Ishikawa (cell line): ENCODE data around the gene FOXD3.

Experiments used
- CEBPB ChIP-seq: IDR thresholded peaks from 2 replicates; pipeline ENCODE4 v1.6.1; 2012
- CREB1 ChIP-seq: IDR thresholded peaks from 2 replicates; pipeline ENCODE4 v1.6.1; 2012; ENCODE audit warnings: low read depth
- EGR1 ChIP-seq: IDR thresholded peaks from 2 replicates; pipeline ENCODE4 v1.6.1; 2012
- EP300 ChIP-seq: IDR thresholded peaks from 2 replicates; pipeline ENCODE4 v1.6.1; 2012; ENCODE audit warnings: borderline replicate concordance
- MAX ChIP-seq: IDR thresholded peaks from 2 replicates; pipeline ENCODE4 v1.6.1; 2012
- NFIC ChIP-seq: IDR thresholded peaks from 2 replicates; pipeline ENCODE4 v1.6.1; 2012
- REST ChIP-seq: IDR thresholded peaks from 2 replicates; pipeline ENCODE4 v1.6.1; 2012; ENCODE audit warnings: low read depth, mild to moderate bottlenecking
- TAF1 ChIP-seq: IDR thresholded peaks from 2 replicates; pipeline ENCODE4 v1.6.1; 2012; ENCODE audit warnings: low read depth, mild to moderate bottlenecking
- TCF12 ChIP-seq: IDR thresholded peaks from 2 replicates; pipeline ENCODE4 v1.6.1; 2012; ENCODE audit warnings: low read depth
- TEAD4 ChIP-seq: IDR thresholded peaks from 2 replicates; pipeline ENCODE4 v1.6.1; 2012
- YY1 ChIP-seq: IDR thresholded peaks from 2 replicates; pipeline ENCODE4 v1.6.1; 2012; ENCODE audit warnings: low read depth

GRCh38 chr1:63350320-63350719, 28.0 kb downstream of the FOXD3 start:
- TF ChIP-seq CEBPB, result no peak
- TF ChIP-seq CREB1, result no peak
- TF ChIP-seq YY1, result no peak
- no peak for TF ChIP-seq EGR1
- TF ChIP-seq EP300, result no peak
- no peak for TF ChIP-seq TAF1
- TF ChIP-seq MAX, result no peak
- TF ChIP-seq REST, result no peak
- no peak for TF ChIP-seq NFIC
- no peak for TF ChIP-seq TEAD4
- TF ChIP-seq TCF12, result no peak
